Activated CD8-positive, alpha-beta memory T cell treated with anti-CD3 and anti-CD28 coated beads for 4 hours (primary cell): Measurements from ENCODE around the gene DUSP5.

ENCODE experiments used
- DNase-seq, 2 donors: peaks; one replicate each; pipeline ENCODE4 v3.0.0-alpha.2; 2020; ENCODE audit warnings: low read depth in 2 of 2

Gene DUSP5

DNA sequence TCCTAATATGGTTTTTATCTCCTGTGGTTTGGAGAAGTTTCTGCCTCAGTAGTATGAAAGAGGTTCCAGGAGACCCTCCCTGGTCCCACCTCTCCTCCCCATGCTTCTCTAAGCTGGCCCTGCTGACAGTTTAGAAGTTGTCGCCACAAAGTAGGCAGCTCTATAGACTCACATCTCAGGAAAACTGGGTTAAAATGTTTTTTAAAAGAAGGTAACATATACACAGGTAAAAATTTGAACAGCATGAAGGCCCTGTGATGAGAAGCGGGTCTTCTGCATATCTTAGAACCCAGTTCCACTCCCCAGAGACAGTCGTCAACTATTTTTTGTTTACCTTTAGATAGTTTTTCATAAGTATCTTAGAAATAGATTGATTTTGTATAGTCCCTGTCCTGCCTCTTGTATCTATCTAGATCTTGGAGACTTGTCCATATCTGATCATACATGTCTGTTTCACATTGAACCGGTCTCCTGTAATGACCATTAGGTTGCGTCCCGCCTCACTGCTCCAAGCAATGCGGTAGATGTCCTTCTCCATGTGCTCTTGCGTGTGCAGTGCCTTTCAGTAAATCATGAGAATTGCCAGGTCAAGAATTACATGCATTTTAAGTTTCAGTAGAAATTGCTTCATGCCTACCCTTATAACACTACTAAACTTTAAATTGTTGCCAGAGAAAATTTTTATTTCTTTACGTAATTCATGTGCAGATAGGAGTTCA lies 2.2 kb downstream of the DUSP5 start:
- no peak for DNase-seq

DNA sequence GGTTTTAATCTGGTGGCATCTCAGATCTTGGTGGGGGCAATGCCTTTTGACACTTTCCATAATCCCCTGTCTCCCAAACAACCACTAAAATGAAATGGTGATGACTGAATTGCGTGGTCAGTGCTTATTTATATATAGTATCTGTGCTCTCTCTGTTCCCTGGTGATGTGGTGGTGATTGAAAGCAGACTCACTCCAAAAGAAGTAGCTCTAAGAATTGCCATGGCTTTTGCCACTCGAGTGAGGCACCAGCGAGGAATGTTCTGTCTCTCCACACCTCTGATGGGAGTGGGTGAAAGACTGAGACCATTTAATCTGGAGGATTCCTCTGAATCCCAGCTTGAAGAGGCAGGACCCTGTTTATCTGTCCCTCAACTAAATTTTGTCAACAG lies 2.8 kb downstream of the DUSP5 start:
- no peak for DNase-seq

DNA sequence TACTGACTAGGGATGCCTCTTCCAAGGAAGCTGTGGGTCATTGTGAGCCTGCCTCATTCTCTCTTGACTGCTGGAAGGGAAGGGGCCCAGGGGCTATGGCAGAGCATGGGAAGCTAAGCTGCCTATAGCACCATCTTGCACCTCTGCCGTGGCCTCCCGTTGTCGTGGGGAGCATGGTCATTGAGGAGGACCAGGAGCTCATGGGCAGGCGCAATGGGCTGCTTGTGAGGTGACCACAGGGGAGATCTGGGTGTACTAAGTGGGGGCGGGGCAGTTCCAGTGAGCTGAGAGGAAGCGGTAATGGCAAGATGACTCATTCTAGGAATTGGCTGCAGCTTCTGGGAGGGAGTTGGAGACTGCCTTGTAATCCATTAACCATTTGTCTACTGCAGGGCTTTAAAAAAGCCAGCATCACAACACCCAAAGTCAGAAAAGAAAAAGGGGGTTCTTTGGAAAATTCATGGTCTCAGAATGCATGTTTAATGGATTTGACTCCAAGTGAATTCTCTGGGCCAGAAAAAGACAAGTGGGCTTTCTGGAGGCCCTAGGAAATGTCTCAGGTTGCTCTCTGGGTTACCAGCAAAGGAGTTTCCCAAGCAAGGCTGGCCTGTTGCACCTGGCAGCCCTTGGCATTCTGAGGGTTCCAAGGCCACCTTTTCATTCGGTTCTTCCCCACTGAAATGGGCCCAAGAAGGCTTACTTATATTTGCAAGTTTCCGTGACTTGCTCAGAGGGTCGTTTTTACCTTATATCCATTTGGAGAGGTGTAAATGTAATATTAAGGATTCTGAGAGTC lies 3.6 kb downstream of the DUSP5 start:
- no peak for DNase-seq

DNA sequence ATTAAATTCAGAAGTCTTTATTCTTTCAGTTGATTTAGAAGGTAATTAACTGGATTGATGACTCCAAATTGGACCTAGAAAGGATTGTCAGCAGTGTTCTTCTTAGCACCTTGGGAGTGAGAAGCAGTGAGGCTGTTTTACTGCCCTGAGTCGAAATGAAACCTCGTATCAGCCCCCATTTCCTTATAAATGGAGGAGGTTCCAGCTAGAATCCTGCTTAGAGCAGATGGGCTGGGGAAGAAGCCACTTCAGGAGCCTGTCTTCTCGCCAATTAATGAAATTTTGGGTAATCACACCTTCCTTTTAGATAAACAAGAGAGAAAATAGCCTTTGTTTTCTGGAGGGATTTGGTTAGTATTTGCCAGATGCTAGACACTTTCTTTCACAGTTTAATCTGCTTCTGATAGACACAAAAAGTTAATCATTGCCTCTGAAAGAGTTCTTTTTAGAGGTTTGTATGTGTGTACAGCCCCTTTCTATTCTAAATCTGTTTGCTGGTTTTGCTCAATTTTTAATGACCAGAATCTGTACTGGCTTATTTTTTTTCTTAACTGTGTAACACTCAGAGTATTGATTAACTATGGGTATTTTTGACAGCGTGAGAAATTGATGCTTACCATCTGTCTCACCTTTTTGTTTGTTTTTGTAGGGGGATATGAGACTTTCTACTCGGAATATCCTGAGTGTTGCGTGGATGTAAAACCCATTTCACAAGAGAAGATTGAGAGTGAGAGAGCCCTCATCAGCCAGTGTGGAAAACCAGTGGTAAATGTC lies 4.6 kb downstream of the DUSP5 start:
- DNase-seq = no peak

DNA sequence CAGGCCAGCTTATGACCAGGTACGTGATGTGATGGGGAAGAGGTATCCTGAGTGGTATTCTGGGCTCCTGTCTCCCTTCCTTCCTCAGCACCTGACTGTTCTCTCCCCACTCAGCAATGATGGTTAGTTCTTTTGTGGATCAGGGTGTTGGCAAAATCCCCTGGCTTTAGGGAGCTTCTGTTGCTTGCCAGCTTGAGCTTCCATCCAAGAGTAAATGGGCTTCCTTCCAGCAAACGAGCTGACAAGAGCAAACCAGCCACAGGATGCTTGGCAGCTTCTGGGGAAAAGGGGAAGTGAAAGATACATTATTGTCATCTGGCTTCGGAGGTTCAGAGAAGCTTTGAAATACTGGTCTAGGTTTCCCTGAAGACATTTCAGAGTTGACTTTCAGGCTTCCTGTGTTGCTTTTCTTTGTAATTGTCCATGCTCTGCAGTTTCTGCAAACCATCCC lies 5.2 kb downstream of the DUSP5 start:
- no peak for DNase-seq

DNA sequence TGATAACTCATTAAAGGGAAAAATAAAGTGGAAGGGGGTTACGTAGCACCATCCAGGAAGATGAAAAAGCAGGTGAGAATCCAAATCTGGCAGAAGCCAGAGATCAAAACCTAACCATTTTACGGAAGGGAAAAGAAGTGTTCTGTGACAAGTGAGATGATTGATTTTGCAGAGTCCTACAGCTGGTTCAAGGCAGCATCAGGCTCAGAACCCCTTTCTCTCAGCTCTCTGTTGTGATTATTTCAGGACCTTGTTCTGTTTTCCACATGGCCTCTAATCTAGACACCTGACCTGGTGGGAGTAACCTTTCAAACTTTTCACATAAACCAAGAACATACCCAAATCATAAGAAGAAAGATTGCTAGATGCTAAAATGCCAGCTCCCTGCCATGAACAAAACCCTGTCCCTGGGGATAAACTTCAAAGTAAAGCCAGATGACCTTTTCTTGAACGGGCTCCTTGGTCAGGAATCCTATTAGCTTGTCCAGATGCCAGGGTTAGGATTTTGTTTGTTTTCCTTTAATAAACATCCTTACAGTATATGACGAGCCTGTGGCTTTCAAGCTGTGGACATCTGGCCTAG lies 5.9 kb downstream of the DUSP5 start:
- no peak for DNase-seq

DNA sequence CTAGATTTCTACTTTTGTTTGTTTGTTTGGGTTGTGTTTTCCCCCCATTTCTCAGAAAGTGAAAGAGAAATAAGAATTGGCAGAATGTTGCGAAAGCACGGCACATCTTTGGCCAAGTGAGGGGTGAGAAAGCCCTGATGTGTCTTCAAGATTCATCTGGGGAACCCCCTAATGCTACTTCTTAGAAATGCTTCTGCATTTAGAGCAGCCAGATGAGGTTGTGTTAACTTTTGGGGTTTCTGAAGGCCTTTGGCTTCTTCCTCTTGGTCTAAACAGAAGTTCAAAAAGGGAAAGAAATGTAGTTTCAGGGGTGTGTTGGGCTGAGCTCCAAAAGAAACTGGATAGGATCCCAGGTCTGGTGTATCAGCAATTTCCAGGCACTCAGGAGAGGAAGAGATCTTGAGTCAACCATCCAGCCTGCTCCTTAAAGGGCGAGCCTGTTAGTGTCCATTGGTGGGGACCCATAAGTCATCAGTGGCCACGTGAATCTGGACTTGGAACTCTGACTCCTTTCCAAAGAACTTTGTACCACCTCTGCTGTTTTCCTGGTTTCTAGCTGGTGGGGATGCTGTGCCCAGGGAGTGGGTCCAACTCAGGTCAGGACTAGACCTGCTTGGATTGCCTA lies 6.5 kb downstream of the DUSP5 start:
- DNase-seq = peak; percentile 26 to 48

DNA sequence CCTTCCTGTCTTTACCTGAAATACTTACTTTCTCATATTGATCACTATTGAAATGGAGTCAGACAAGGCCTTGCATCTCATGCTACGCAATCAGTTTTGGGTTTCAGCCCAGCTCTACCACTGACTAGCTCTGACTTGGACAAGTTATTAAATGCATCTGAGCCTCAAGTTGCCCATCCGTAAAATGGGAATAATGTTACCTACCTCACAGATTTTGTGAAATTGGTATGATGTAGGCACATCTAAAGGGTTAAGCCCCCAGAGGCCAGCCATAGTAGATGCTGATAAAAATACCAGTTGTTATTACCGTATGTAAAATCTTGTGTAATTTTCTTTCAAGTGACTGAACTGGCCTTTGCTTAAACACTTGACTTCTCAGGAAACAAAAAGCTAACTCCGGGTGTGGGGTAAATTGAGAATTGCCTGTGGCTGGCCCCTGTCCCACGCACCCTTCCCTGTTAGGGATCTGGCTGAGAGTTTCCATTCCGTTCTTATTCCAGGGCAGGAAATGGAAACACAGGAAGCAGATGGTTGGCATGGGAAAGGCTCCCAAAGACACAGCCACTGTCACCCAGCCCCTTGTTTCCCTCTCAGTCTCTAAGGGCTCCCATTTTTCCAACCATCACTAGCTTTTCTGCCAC lies 7.5 kb downstream of the DUSP5 start:
- no peak for DNase-seq

DNA sequence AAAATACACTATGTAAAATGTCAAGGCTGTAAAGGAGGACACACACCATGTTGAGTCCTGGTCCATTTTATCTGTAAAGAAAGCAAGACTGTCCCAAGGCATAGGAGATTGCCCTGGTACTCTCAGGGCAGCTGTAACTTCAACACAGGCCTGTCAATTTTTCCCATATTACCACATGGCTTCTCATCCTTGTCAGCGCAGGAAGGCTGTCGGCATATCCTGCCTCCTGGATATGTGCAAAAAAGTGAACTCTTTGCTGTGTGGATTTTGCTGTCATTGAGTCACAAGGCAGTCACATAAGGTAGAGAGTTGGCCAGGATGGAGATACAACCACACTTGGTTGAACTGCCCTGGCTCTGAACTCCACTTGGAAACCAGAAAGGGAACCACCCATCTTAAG lies 8.7 kb downstream of the DUSP5 start:
- no peak for DNase-seq

DNA sequence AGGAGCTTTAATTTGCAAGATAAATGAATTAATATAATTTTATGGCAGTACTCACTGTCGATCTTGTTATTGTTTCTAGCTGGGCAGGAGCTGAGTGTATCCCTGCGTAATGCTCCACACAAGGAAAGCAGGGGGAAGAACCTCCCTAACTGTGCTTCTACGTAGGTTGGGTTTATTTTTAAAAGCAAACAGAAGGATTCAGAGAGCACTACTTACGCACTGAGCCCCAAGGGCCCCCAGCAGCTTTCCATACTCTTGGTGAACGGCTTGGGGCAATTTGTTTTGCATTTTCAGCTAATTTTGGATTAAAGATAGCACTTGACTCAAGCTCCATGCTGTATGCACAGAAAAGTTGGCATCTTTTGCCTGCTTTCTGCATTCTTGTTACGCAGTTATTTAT lies 9.6 kb downstream of the DUSP5 start:
- DNase-seq = no peak

DNA sequence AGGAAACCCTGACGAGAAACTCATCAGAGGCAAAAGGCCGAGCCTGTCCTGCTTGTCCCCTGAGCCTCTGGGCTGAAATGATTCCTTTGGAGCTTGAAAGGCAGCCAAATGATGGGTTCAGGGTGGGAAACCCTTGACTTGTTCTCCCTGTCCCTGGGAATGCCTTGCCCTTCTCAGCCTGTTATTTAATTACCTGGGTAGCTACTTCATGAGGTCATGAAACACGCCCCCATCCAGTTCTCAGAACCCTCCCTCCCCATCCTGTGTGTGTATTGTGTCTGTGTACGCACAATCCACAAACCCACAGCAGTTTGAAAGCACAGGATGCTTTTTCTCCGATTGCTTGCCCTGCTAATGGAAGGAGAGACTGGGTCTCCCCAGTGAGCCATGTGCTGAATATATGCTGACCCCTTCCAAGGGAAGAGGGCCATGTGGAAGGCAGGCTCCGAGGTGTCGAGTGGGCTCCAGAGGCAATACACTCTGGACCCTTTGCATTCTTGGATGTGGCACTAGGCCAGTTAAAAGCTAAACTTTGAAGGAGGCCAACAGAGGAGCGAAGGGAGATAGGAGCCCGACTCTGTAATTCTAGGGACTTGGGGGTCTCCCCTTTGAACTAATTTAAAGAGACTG lies 10.6 kb downstream of the DUSP5 start:
- DNase-seq = no peak

DNA sequence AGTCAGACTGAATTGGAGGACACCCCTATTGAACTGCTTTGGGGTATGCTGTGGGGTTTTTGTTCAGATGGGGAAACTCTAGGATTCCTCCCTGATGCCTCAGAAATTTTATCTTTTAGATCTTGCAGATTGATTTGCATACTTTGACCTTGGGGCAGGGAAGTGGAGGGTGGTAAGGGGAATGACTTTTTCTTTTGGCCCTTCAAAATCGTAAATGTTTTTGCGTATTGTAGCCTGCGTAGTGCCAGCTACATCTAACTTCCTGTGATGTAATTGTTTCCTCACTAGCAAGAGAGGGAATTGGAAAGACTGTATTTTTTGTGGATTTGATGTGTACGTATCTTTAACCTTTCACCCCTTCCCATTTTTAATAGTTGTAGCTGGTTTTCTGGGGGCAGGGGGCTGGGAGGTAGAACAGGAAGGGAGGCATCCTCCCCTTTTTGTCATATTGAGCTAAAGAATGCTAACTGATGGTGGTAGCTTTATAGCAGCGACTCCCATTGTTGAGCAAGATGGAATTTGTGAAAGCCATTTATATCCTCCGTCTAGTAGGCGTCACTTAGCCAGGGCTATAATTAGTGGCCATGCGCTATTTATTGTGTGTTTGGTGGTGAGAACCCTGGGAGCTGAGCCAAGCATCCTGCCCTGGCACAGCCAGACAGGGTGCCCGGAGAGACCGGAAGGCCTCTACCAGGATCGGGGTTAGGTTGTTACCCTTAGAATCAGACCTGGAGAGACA lies 11.3 kb downstream of the DUSP5 start:
- DNase-seq = no peak

DNA sequence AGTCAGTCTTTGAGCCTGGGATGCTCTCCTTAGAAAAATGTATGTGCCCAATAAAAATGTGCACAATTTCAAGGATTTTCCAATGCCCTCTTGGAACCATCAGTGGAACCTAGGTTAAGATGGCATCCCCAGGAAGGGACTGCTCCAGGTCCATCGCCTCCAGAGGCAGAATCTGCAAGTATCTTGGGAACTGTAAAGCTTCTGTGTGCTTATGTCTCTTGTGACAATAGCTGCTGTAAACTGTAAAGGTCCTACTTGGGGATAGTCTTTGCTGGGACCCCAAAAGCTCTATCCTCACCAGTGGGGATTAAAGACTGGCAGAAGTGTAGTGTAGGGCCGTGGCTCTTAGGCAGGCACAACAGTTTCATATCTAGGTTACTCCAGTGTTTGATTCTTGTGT lies 11.9 kb downstream of the DUSP5 start:
- no peak for DNase-seq

DNA sequence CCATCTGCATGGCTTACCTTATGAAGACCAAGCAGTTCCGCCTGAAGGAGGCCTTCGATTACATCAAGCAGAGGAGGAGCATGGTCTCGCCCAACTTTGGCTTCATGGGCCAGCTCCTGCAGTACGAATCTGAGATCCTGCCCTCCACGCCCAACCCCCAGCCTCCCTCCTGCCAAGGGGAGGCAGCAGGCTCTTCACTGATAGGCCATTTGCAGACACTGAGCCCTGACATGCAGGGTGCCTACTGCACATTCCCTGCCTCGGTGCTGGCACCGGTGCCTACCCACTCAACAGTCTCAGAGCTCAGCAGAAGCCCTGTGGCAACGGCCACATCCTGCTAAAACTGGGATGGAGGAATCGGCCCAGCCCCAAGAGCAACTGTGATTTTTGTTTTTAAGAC lies 12.4 kb downstream of the DUSP5 start:
- DNase-seq = no peak

DNA sequence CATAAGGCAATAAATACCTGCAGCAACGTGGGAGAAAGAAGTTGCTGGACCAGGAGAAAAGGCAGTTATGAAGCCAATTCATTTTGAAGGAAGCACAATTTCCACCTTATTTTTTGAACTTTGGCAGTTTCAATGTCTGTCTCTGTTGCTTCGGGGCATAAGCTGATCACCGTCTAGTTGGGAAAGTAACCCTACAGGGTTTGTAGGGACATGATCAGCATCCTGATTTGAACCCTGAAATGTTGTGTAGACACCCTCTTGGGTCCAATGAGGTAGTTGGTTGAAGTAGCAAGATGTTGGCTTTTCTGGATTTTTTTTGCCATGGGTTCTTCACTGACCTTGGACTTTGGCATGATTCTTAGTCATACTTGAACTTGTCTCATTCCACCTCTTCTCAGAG lies 13.0 kb downstream of the DUSP5 start:
- DNase-seq = no peak

DNA sequence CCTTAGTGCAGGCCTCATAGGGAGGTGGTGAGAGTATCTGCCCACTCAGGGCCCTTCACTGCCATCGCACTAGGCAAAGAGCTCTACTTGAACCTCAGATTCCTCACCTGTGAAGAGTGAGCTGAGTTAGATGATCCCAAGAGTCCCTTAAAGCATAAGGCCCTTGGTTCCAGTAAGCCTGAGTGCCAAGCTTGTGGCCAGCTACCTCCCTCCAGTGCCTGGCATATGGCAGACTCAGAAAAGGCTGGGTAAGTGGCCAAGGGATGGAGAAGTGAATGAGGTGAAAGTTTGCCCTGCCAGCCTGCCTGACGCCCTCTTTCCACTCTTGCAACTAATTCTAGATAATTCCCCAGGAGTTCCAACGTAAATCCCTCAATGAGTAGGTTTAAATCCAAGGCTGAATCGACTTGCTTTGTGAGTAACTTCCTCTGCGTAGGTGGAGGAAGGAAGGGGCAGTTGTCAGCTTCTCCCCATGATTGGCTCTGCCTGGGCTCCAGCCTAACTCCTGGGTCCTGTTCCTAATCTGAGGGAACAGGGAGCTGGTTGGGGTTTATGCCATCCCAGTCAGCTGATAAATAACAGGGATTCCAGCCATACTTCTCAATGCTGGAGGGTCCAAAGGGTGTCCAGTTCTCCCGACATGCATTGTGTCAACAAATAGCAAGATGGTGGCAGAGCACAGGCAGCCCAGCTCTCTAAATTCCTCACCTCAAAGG lies 14.2 kb downstream of the DUSP5 start:
- no peak for DNase-seq

DNA sequence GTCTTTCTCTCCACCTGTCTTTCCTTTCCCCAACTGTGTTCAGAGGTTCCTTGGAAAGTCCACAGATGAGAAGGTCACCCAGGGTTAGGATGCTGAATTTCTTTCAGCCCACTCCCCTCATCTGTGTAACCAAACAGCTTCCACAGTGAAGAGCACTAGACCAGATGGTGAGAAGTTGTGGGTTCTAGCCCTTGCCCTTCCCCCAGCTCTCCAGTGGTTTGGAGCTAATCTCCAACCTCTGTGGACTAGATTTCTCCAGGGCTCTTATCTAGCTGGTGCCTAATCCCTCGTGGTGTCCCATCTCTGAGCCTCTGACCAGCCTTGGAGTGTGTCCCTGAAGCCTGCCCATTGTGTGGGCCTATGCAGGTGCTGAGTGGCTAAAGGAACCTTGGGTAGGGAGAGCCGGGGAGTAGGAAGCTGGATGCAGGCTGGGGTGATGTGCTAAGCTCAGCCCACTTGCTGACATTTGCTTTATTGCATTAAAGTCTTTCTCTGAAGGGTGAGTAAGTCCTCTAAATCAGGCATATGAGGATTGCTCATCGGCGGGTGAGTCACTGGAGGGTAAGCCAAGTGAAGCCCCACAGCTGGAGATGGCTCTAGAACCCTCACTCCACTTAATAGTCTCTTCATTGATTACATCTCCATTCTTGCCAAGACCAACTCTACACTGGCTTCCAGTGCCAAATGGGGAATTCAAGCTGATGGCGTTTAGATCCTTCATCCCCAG lies 14.9 kb downstream of the DUSP5 start:
- DNase-seq = peak in 1 of 2 donors; percentile 61

DNA sequence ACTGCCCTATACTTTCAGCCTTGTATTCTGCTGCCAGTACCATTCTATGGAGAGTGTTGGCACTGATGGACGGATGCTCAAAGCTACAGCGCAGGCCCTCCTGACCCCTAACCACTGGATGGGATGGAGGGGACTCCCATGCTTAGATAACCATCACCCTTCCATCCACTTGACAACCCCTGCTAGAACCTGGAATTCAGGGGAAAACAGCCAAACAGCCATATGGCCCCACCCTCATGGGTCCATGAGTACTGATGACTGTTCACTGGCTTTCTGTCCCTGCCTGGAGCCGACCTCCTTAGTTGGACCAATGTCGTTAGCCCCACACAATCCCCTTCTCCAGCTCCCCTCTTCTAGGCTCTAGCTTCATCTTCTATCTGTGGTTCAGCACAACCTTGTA lies 16.2 kb downstream of the DUSP5 start:
- no peak for DNase-seq

DNA sequence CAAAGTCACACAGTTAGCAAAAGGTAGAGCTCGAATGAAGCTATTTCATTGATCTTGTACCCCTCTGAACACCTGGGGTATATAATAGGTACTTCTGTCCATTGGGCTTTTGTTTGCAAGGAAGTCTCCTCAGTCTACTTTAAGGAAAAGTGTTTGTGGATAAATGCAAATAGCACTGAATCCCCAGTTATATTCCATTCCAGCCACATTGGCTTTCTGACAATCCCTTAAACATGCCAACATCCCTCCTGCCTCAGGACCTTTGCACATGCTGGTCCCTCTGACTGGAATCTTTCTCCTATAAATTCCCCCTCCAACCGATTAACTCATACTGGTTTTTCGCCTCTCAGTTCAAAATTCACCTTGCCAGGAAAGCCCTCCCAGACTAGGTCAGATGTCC lies 17.1 kb downstream of the DUSP5 start:
- no peak for DNase-seq
